ENCODE data around the gene SELENOS.
A peak's percentile ranks its signal among the peaks of the same experiment; 100 is the strongest.

SELENOS gene

DNA sequence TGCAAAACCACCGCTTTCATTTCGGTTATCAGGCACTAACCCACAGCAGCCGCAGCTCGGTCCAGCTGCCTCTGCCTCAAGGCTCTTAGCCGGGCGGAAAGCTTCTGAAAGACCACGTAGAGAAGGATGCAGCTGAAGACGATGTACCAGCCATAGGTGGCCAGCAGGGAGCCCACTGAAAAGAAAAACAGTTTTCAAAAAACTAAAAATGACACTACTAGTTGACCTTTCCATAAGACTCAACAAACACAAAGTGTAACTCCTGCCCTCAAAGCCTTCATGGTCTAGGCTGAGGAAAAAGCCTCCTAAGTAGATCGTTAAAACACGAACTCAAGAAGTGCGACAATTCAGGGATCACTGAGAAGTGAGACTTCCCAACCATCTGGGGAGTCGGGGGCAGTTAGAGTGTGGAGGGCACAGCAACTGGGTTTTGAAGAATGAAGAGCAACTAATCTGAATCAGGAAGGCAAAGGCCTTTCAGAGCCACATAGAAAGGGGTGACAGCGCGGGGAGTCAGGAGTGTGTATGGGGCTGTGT, 716 bp downstream of the SELENOS start:
- no peak for DNase-seq

DNA sequence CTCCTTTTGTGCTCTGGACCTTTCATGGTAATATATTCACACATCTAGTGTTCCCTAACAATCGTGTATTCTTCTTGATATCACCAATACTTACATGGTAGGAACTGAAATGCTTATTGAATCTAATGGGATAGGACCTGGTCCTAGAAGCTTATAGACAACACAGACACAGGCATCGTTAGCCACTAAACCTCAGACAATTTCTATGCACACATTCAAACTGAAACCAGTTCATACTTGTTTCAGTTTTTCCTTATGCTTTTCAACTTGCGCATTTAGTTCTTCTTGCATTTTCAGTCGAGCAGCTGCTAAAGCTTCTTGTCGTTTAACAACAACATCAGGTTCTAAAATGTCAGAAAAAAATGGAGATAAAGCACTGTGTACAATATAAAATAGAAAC, 2.3 kb downstream of the SELENOS start:
- no peak for DNase-seq

DNA sequence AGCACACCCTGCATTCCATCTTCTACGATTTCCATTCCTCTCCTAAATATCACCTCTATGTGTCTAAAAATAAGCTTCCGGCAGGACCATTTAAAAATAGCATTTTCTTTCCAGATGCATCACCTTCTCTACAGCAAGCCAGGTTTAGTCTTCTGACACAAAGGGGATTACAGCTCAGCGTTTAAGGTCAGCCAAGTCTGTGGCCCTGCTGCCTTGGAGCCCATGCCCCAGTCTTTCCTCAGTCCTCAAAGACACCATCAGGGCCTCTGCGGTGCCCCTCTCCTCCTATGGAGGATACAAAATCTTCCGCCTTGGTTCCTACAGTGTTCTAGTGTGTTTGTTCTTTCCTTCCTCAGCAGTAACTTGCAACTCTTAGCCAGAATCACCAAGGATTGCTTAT, 3.8 kb downstream of the SELENOS start:
- DNase-seq = no peak

DNA sequence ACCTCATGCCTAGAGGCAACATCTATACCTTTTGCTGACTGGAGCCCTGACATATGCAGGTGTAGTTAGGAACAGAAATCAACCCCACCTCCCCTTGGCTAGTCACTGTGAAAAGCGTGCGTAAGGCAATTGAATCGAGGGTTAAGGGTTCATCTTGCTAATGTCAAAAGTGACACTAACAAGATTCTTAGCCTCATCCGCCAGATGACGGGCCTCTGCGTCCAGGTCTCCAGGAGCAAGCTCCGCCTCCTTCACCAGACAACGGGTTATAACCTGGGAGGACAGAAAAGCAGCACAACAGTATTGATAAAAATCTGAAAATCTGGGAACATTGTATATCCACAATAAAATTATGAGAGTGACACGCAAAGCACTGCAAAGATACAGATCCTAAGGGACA, 4.7 kb downstream of the SELENOS start:
- DNase-seq = no peak

- DNase-seq = no peak
These were observed 7.6 kb downstream of the SELENOS start for GRCh38 chr15:101269479-101270223.

- no peak for DNase-seq
These were observed 9.8 kb downstream of the SELENOS start for GRCh38 chr15:101267320-101268104.

DNA sequence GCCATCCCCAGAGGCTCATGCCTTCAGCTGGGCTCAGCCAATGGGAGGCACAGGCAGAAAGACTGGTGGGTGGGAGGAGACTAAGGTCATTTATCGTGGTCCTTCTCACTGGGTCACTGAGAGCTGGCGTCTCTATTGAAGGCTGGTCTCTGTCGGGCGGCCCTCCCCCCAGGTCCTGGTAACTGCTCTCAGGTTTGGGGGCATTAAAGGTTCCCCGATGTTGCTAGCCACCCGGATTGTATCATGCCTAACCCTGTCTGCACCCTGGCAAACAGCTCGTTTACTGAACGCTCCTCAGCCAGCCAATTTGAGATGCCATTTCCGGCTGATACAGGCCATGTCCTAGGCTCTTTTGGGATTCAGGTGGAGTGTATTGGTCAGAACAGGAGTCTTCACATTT, 10.5 kb downstream of the SELENOS start:
- DNase-seq = no peak

DNA sequence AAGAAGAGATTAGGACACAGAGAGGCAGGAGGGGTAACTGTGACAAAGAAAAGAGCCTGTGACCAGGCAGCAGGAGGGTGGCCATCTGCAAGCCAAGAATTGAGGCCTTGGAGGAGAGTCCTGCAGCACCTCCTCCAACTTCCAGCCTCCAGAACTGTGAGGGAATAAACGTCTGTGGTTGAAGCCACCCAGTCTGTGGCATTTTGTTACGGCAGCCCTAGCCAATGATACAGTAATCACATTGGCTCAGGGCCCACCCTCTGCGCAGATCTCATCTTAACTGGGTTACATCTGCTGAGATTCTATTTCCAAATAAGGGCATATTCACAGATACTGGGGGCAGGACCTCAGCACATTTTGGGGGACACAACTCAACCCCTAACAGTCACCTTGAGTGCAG, 11.3 kb downstream of the SELENOS start:
- DNase-seq = no peak

- no peak for DNase-seq
These were observed 12.2 kb downstream of the SELENOS start for GRCh38 chr15:101264911-101265641.

DNA sequence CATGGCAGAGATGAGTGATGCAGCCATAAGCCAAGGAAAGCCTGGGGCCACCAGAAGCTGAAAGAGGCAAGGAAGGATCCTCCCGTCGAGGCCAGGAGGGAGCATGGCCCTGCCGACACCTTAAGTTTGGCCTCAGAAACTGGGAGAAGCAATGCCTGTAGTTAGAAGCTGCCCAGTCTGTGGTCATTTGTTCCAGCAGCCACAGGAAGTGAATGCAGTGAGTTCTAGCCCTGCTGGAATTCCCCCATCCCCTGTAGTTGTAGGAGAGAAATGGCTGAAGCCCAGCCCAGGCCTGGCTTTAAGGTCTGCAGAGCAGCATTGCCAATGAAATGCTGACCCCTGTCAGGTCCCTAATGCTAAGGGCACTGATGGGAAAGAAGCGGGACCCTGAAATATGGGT, 13.3 kb downstream of the SELENOS start:
- DNase-seq = no peak

GRCh38 chr15:101262551-101262950, 14.7 kb downstream of the SELENOS start:
- DNase-seq = no peak

DNA sequence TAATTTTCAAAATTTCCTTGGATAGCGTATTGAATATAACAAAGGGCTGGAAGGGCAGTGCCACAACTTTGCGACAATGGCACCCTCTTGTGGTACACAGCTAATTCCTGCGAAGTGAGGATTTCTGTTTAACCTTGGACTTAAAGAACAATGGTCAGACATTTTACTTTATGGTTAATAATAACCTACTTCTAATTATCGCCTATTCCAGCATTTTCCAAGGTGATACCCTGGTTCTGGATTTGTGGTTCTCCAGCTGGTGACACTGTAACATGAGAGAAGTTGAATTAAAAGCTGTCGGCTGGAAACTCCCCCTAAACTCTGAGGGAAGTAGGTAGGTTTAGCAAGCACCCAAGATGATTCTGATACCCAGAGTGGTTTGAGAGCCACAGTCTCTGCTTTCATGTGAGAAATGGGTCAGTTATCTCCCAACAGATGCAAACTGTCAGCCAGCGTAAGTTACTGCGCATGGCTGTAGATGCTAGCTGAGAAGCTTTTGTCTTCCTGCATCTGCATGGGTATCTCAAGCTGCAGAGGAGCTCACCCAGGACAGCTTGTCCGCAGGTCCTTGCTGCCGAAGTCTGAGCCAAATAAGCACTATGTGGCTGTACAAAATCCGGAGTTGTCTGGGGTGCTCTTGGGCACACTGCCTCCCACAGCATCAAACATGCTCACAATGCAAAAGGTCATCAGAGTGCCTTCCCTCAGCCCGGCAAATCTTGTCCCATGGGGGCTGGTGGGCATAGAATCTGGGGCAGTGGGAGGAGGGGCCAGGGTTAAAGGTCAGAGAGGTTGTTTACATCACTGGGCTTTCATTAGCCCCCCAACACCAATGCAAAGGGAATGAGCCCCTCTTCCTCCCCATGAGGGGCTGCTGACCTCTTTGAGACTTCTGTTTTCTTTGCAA, 18.8 kb downstream of the SELENOS start:
- no peak for DNase-seq

- DNase-seq = no peak
These were observed 20.5 kb downstream of the SELENOS start for GRCh38 chr15:101256757-101257156.

DNA sequence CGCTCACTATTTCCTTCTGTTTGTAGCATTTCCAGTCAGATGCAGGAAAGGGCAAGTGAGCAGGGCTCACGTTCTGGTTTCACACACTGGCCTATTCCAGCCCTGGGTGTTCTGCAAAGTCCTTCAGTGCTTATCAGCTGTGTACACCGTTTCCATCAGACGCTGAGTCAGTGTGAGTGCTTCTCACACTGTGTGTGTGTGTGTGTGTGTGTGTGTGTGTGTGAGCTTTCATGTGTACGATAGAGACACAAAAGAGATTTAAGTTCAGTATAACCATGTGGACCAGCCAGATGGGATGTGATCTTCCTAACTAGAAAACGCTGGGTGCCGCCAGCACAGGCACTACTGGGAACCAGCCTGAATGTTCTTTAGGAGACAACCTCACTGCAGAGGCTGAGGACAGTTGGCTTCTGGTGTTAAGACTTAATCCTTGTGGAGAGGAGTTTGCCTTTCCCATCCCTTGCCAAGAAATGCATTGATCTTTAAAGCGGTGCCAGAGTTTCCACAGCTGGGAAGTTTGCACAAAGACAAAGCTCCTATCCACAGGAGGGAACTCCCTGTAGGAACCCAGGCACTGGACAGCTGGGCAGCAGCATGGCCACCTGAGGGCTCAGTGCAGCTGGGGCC, 21.6 kb downstream of the SELENOS start:
- no peak for DNase-seq

- DNase-seq = no peak
These were observed 22.3 kb downstream of the SELENOS start for GRCh38 chr15:101255051-101255395.

DNA sequence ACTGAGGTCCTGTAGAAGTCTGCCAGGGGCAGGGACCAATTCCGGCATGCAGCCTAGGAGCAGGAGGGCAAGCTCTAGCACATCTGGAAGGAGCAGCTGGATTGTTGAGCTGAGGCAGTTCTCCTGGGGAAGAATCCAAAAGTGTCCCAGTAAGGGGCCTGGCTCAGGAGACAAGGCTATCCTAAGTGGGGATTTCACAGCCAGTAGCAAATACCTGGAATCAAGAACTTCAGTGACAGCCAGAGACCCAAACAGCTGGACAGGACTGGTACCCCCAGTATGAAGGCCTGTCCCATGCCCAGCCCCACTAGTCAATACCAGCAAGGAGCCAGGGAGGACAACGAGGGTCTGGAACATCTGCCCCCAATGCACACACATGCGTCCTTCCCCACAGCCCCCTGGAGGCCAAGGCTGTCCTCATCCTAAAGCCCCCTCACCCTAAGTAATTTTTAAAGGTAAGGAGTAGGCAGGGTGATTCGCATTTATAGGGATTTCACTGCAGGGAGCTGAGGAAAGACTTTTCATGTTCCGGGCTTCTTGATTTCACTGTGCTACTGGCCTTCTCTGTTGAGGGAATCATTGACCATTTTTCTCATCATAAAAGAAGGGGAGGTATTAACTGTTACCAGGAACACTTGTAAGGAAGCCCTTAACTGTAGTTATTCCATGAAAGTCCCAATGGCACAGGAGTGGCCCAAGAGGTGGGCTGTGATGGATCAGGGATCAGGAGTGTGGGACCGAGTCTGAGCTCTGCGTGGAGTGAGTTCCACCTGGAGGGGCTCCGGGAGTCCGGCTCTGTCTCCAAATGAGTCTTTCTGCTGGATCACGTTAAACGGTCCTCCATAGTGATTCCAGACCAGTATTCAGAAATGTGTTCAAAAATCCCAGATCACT, 22.9 kb downstream of the SELENOS start:
- DNase-seq = no peak

DNA sequence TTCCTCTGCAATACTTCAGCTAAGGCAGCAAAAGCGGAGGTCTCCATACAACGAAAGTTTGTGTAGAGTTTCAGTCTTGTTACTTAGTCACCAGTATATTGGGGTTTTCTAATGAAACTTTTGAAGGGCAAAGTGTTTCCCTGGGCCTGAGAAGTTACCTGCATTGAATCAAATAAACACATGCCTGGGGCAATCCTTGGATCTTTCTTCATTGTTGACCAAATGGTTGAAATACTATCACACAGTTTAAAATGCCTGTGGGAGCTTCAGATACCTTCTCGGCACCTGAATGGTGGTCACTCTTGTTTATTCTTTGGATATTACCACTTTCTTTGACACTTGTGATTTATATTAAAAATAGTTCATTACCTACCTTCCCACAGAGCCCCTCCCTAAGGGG, 24.4 kb downstream of the SELENOS start:
- no peak for DNase-seq

GRCh38 chr15:101251830-101252820, 25.2 kb downstream of the SELENOS start, which contains the start of gene CHSY1:
Gene CHSY1, minus strand, starts transcription at chr15:101252048. Its CDS starts 592 bp downstream, at chr15:101251456.
- DNase-seq = peak; percentile 87
